Stimulated activated CD8-positive, alpha-beta memory T cell treated with anti-CD3 and anti-CD28 coated beads, Interleukin-12 subunit alpha, Interleukin-12 subunit beta, amount 100 ng/mL, for 24 hours (primary cell): ENCODE results near the gene TSC22D4.

Source experiments
- DNase-seq: peaks from one replicate; pipeline ENCODE4 v3.0.0-alpha.2; 2020; ENCODE audit errors: extremely low read depth

Gene TSC22D4

DNA sequence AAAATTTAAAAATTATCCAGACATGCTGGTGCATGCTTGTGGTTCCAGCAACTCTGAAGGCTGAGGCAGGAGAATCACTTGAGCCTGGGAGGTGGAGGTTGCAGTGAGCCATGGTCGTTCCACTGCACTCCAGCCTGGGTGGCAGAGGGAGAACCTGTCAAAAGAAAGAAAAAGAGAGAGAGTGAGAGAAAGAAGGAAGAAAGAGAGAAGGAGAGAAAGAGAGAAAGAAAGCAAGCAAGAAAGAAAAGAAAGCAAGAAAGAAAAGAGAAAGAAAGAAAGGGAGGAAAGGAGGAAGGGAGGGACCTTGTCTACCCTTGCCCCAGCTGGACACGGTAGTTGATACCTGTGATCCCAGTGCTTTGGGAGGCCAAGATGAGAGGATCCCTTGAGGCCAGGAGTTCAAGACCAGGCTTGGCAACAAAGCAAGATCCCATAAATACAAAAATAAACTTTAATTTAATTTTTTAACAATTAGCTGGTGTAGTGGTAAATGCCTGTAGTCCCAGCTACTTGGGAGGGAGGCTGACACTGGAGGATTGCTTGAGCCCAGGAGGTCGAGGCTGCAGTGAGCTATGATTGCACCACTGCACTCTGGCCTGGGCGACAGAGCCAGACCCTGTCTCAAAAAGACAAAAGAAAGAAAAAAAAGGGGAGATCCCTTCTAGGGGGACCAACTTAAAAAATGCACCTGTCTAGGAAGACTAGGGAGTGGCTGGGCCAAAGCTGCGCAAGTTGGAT, 13.9 kb upstream of the TSC22D4 start:
- no peak for DNase-seq

DNA sequence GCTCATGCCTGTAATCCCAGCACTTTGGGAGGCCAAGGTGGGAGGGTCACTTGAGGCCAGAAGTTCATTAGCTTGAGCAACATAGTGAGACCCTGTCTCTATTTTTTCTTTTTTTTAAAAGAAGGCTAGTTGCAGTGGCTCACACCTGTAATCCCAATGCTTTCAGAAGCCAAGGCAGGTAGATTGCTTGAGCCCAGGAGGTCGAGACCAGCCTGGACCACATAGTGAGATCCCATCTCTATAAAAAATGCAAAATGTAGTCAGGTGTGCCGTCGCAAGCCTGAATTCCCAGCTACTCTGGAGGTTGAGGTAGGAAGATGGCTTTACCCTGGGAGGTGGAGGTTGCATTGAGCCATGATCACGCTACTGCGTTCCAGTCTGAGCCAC, 12.2 kb upstream of the TSC22D4 start:
- DNase-seq, result no peak

DNA sequence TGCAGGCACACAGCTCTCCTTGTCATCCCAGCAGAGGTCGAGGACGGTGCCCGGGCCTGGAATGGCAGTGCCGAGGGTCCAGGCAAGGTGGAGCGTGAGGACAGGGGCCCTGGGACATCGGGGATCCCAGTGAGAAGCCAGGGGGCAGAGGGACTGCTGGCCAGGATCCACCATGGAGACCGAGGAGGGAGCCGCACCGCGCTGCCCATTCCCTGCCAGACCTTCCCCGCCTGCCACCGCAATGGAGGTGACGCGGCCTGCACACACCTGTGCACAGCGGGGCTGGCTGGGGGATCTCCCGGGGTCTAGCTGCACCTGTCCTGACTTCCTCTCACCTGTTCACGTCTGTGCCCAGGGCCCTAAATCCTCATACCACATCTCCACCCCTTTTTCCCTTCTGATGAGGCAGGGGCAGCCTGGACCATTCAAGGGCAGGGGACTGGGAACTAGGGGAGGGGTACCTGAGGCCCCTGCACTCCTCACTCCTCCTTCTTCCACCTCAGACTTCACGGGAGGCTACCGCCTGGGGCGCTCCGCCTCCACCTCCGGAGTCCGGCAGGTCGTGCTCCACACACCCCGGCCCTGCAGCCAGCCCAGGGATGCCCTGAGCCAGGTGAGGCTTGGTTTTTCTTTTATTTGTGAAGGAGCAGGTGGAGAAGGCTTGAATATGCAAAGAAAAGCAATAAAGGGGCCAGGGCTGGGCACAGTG, 11.6 kb upstream of the TSC22D4 start:
- DNase-seq, result no peak

DNA sequence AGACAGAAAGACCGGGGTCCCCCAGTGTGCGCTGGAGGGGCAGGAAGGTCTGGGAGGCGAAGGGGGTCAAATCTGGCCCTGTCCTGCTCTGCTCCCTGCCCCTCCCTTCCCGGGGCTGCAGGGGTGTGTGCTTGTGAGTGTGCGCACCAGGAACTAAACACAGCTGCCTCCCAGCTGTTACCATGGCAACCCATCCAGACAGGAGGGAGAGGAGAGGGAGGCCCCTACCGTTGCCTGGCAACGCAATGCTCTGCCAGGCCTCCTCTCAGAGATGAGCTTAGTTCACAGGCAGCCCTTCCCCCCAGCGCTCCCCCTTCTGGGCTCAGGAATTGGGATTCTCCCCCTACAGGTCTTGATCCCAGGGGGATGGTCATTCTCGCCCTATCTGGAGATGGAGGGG, 10.8 kb upstream of the TSC22D4 start:
- no peak for DNase-seq

DNA sequence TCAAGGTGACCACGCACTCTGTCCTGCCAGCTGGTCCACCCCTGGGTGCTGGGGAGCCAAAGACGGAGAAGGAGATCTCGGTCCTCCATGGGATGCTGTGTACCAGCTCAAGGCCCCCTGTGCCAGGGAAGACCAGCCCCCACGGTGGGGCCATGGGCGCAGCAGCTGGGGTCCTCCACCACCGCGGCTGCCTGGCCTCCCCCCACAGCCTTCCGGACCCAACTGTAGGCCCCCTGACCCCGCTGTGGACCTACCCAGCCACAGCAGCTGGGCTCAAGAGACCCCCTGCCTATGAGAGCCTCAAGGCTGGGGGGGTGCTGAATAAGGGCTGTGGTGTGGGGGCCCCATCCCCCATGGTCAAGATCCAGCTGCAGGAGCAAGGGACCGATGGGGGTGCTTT, 10.1 kb upstream of the TSC22D4 start:
- DNase-seq, result no peak

DNA sequence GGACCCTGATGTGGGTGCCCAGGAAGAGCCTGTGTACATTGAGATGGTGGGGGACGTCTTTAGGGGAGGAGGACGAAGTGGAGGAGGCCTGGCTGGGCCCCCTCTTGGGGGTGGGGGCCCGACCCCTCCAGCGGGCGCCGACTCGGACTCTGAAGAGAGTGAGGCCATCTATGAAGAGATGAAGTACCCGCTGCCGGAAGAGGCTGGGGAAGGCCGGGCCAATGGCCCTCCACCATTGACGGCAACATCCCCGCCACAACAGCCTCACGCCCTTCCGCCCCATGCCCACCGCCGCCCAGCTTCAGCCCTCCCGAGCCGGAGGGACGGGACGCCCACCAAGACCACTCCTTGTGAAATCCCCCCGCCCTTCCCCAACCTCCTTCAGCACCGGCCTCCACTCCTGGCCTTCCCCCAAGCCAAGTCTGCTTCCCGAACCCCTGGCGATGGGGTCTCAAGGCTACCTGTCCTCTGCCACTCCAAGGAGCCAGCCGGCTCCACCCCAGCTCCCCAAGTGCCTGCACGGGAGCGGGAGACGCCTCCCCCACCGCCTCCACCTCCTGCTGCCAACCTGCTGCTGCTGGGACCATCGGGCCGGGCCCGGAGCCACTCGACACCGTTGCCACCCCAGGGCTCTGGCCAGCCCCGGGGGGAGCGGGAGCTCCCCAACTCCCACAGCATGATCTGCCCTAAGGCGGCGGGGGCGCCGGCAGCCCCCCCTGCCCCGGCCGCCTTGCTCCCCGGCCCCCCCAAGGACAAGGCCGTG, 9.5 kb upstream of the TSC22D4 start:
- DNase-seq, result no peak

DNA sequence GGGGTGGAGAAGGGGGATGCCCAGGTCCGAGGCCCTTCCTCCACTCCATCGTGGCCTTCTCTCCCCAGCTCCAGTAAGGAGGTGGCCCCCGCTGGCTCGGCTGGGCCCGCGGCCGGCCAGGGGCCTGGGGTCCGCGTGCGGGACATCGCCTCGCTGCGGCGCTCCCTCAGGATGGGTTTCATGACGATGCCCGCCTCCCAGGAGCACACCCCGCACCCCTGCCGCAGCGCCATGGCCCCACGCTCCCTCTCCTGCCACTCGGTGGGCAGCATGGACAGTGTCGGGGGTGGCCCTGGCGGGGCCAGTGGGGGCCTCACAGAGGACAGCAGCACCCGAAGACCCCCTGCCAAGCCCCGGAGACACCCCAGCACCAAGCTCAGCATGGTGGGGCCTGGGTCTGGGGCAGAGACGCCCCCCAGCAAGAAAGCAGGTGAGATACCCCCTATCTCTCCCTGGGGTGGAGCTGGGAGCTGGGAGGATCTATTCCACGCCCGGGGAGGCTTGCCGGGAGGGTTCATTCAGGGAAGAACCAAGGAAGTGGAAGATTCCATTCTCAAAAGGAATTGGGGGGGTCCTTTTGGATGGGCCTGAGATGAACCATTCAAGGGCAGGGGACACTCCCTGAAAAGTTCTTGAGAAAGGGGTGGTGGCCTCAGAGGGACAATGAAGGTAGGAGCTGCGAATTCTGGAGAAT, 7.9 kb upstream of the TSC22D4 start:
- DNase-seq, result no peak

DNA sequence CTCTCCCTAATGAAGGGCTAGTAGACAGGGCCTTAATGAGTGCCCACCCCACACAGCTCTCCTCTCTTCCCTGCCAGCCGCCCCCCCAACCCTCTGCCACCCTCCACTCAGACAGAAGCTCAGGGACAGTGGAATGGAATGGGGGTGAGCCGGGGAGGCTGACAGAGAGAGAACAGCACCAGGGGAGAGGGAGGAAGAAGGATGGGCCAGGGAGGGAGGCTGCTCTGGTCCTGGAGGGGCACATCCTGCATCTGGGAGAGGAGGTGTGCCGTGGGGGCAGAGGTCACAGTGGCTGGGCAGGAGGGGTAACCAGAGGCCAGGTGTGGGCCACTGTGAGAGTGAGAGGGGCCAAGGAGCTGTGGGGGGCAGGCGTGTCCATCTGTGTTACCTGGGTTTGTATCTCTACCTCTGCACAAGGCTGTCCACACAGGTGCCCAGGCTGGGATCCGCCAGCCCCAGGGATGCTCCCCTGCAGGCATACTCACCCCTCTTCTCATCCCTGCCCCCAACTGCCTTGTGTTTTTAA, 7.2 kb upstream of the TSC22D4 start:
- DNase-seq, result no peak

DNA sequence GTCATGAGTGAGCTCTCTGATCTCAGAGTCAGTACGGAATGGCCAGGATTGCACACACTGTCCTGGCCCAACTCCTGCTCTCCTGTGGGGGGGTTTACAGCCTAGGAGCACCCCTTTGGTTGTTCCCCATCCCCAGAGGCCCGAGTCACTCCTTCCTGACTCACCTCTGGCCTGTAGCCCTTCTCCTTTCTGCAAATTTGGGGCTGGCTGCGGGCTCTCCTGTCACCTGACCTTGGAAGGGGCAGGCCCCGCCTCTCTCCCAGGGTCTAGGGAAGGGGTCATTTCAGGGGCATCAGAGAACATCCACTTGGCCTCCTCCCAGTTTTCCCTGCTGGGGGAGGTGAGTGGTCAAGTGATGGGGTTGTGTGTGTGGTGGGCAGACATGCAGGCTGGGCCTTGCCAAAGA, 6.5 kb upstream of the TSC22D4 start:
- no peak for DNase-seq

DNA sequence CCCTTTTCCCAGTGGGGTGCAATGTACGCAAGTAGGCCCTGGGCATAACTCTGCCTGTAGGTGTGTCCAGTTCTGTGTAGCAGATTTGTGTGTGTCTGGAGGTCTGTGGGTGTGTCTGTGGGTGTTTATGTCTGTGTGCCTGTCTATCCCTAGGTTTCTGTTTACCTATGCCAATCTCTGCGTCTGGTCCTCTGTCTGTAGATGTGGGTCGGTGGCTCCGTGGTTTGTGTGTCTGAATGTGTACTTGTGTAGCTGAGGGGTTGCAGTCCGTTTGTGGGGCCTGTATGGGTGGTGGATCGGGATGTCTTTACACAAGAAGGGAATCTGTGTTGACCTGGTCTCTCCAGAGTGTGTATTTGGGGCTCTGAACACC, 5.6 kb upstream of the TSC22D4 start:
- DNase-seq, result no peak

DNA sequence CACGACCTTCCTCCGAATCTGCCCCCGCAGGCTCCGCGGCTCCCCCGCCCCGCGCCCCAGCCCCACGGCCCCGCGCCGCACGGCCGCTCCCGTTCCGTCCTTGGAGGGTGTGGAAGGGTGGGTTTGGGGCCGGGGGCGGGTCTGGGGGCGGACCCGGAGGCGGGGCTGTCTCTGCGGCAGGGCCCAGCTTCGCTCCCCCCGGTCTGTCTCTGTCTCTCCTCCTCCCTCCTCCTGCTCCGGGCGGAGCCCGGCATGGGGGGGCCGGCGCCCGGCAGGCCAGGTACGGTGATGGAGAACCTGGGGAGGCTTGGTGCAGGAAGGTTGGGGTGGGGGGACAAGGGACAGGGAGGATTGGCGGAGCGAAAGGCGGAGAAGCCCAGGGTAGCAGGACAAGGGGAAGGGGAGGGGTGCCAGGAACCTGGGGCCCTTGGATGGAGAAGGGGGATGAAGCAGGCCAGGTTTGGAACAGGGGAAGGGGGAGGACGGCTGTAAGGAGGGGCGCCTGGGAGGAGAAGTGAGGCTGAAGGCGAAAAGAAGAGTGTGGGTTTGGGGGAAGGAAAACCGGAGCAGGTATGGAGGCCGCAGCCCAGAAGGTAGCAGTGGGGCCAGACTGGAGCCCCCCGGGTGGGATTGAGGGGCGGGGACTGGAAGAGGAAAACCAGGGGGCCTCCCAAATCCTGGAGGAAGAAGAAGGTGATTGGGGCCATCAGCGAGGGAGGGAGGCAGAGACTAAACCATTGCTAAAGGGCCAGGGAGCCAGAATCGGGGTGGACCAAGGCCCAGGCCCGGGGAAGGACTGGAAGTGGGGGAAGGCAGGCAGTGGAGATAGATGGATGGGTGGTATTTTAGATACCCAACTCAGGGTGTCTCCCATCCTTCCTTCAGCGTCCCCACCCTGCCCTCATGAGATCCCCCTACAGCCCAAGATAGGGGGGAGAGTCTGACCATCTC, 5.0 kb upstream of the TSC22D4 start, which contains the start of gene NYAP1:
Gene NYAP1, plus strand, starts transcription at position 206 of the 951 bp plus-strand sequence. CDS start 1,385 bp downstream, outside the sequence.
- DNase-seq, result no peak

DNA sequence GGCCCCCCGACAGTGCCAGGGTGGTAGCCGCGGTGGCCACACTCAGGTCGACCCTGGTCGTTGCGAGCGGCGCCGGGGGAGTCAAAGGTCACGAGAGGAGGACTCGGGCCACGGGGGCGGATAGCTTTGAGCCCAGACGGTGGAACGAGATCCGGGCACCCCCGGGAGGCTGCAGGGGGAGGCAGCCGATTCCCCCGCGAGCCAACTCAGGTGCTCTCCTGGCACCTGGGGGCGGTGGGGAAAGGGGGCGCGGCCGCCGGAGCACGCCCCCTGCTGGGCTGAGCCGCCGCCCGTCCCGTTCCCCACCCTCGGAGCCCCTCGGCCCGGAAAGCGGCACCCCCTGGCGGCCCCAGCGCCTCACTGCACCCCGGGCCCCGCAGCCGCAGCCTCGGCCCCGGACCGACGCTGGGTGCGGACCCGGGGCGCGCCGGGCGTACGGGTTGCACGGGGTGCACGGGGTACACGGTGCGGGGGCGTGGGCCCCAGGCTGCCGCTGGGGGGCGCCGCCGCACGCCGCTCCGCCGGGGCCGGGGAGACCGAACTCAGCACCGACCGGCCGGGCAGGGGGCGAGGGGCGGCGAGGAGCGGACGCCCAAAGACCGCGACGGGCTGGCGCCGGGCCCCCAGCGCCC, 4.2 kb upstream of the TSC22D4 start:
- DNase-seq, result peak; percentile 44

DNA sequence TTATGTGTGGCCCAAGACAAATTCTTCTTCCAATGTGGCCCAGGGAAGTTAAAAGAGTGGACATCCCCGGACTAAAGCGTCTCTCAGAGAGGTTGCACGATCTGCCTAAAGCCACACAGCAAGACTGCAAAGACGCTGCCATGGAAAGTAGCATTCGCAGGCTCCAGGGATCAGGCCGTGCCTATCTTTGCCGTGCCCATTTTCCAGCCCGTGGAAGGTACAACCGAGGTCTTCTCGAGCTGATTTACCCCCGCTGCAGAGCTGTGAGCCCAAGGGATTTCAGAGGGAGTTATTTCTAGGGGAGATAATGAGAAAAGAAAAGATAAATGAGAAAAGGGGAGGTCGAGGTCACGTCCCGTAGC, 3.7 kb upstream of the TSC22D4 start:
- no peak for DNase-seq

DNA sequence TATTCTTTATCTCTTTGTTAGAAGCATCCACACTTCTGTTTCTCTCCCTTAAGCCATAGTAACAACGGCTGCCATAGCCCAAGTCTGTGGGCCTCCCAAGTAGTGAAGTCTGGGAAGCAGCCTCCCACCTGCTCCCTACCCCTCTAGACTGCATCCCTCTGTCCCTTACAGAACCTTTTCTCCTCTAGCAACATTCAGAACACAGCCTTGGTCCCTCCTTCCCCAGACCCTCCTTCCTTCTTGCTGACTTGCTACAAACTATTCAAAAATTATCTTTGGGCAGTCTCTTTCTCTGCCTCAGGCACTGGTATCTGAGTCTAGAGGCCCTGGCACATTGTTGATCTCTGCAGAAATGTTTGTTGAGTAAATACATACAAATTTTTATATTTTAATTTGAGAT, 2.5 kb upstream of the TSC22D4 start:
- DNase-seq, result no peak

DNA sequence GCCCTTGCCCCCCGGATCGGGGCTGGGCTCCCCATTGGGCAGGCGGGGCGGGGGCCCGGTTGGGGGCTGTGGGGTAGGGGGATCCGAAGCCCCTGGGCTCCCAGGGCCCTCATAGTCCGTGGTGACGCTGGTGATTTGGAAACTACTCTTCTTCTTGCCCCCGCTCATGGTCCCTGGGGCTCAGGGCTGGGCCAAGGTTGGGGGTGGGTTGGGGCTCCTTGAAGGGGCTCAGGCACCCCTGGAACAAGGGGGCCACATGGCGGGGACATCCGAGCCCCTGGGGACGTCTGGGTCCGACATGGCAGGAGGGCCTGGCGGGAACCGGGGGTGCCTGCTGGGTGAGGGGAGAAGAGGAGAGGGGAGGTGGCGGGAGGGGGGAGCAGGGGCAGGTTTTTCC, 1.1 kb downstream of the TSC22D4 start:
- no peak for DNase-seq

DNA sequence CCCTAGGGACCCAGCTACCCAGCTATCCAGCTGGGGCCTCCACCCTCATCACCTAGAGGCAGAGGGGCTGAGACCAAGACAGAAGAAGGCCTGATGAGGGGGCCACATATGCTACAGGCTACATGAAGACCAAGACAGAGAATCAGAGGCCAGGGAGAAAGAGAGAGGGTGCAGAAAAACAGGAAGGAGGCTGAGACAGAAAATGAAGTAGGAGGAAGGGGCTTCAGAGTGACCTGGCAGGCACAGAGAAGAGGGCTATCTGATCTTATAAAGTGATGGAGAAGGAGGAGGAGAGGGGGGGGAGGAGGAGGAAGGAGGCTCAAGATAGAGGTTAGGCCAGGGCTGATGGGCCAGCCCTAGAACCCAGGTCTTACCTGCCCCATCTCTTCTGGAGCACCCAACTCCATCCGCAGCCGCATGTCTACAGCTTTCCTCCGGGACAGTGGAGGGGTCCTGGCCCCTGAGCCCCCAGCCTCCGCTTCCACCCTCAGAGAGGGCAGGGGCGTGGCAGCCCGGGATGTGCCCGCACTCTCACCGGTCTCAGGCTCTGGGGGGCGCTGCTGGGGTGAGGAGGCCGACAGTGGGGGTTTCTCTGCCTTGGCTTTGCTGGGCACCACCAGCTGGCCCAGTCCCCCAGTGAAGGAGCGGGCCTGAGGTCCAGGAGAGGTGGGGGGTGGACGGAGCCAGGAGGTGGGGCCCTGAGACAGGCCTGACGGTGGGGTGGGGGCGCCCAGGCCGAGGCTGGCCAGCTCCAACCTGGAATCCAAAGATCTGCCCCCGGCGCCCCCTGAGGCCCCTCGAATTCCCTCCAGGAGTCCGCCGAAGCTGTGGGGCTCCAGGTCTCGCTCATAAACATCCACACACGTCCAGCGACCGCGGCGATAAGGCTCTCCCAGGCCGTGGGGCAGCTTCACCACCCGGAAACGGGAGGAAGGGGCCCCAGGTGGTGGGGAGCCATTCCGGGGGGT, 1.8 kb downstream of the TSC22D4 start:
- DNase-seq, result no peak

DNA sequence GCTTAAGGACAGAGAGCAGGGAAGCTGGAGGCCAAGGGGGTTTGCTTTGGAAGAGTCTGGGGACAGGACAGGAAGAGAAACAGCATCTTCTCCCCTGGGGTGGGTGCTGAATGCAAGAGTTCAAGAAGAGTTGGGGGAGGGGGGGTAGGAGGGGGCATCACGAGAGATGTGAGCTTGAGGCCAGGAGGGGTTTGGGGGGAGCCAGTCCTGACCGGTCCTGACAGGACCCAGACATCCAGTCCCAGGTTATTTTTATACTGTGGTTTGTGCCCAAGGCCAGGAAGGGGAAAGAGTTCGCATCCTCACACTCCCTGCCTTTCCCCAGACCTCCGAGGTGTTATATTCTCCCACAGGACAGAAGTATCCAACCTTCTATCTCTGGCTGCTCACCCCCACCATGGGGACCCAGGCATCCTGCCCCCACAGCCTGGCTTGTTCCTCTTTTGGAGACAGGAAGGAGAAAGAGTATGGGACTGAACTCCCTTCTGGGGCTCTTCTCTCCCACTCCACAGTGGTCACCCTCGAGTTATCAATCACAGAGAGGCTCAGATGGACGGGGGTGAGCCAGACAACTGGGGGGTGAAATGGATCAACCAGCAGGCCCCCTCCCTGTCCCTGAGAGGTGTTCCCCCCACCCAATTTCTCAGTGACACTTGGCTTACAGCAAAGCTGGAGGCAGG, 2.8 kb downstream of the TSC22D4 start:
- no peak for DNase-seq

DNA sequence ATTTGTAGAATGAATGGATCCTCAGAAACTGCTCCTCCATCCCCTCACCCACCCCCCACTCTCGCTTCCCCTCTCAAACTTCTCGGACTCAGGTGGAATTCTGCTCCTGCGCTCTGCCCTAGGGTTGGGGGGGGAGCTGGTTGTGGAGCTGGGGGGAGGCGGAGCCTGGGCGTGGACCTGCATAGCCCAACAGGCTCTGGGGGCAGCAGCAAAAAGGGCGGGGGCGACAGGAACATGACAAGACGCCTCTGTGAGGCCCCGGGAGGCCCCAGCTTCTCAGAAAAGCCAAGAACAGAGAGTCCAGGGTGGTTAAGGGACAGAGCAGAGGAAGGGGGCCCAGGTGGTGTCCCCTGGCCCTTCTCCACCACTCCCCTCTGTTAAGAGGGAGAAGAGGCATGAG, 3.5 kb downstream of the TSC22D4 start:
- DNase-seq, result no peak
